Natural killer cell (primary cell): ENCODE results near the gene HSD17B12. TPM values are rescaled to one million over a fixed set of nuclear protein-coding genes. Genes with fewer than 3 reads are reported as not detected.

Experiments used
- ATAC-seq, 3 donors: fragments of 150-1000 bp in 2 of 3; fragments of 200-7000 bp in 1 of 3; cut with Tn5 transposase; 1 replicate in 1 of 3; 2 replicates in 2 of 3; pipeline ENCODE4 v1.10.0; 2021; ENCODE audit warnings: mild to moderate bottlenecking in 2 of 3, moderate library complexity in 2 of 3
- DNase-seq, 2 donors: peaks; one replicate each; pipeline versions ENCODE4 v3.0.0 to v3.0.0-alpha.2; 2013 to 2021; ENCODE audit warnings: mixed read lengths in 1 of 2
- H3K27ac ChIP-seq: one replicate; pipeline ENCODE4 v1.5.1; 2013; ENCODE audit warnings: mild to moderate bottlenecking, low read length
- H3K27me3 ChIP-seq: one replicate; pipeline ENCODE4 v1.6.1; 2013; ENCODE audit warnings: low read length; ENCODE audit not compliant: control insufficient read depth, insufficient read depth
- H3K36me3 ChIP-seq: one replicate; pipeline ENCODE4 v1.6.1; 2013; ENCODE audit warnings: low read length; ENCODE audit not compliant: control insufficient read depth, insufficient read depth
- H3K4me1 ChIP-seq: one replicate; pipeline ENCODE4 v1.6.1; 2013; ENCODE audit warnings: low read length; ENCODE audit not compliant: control insufficient read depth, insufficient read depth
- H3K4me3 ChIP-seq: one replicate; pipeline ENCODE4 v1.5.1; 2013; ENCODE audit warnings: low read length
- H3K9me3 ChIP-seq: one replicate; pipeline ENCODE4 v1.6.1; 2013; ENCODE audit warnings: low read length; ENCODE audit not compliant: control insufficient read depth, insufficient read depth
- H3K27ac Mint-ChIP-seq, 2 donors: one replicate each; pipeline ENCODE4 v1.8.0; 2022; ENCODE audit warnings: mild to moderate bottlenecking in 2 of 2, mixed read lengths in 2 of 2, moderate library complexity in 1 of 2
- H3K27me3 Mint-ChIP-seq, 2 donors: one replicate each; pipeline ENCODE4 v1.8.0; 2022; ENCODE audit warnings: low read depth in 2 of 2, mixed read lengths in 2 of 2
- H3K36me3 Mint-ChIP-seq: one replicate; pipeline ENCODE4 v1.8.0; 2022; ENCODE audit warnings: mixed read lengths
- H3K4me1 Mint-ChIP-seq, 2 donors: one replicate each; pipeline ENCODE4 v1.8.0; 2022; ENCODE audit warnings: mixed read lengths in 2 of 2
- H3K4me3 Mint-ChIP-seq: one replicate; pipeline ENCODE4 v1.8.0; 2022; ENCODE audit warnings: mild to moderate bottlenecking, moderate library complexity, mixed read lengths
- H3K9me3 Mint-ChIP-seq, 2 donors: one replicate each; pipeline ENCODE4 v1.8.0; 2022; ENCODE audit warnings: mixed read lengths in 2 of 2
- CTCF ChIP-seq: fragments of 200-600 bp; IDR thresholded peaks from one replicate; pipeline ENCODE4 v1.8.0; 2022; ENCODE audit warnings: antibody characterized with exemption
- WGBS: methylation state at CpG from one replicate; pipeline ENCODE4 v1.1.7; 2013; ENCODE audit warnings: missing lambda C conversion rate; ENCODE audit not compliant: insufficient coverage; 5-methylcytosine and 5-hydroxymethylcytosine counted together
- intact Hi-C: fragments of 100-400 bp; cut with micrococcal nuclease; formaldehyde crosslinking; loops from one replicate; pipeline ENCODE4 v1.14.2; 2022
- total RNA-seq, 4 donors: library from RNA; stranded (reverse); fragments of 120-200 nt in 1 of 4; gene quantifications; one replicate each; pipeline versions ENCODE4 v1.2.3 to v1.2.4, GENCODE V29; 2013 to 2022

The HSD17B12 gene
- total RNA-seq, 3 donors from 2014 or later (not counting 1 experiment from before 2014, with no cell fraction given): 21.0 to 26.3 (median 26.1) TPM

- 44% methylated on average over 3 of the region's 3 CpGs for WGBS
- no peaks in the 10 kb centered on the region for H3K36me3 ChIP-seq
- H3K27me3 Mint-ChIP-seq: peaks cover 34 to 41% of the 10 kb centered on the region in 2 donors
- no peak for TF ChIP-seq CTCF
- no peak for DNase-seq
- no peak for ATAC-seq
- no peaks in the 10 kb centered on the region for H3K36me3 Mint-ChIP-seq
- H3K9me3 Mint-ChIP-seq: no peaks in the 10 kb centered on the region
- H3K27ac ChIP-seq: no peak overlapping the region
- no peaks in the 10 kb centered on the region for H3K9me3 ChIP-seq
- H3K4me1 ChIP-seq: no peaks in the 10 kb centered on the region
- peaks cover 2 to 3% of the 10 kb centered on the region in 2 donors for H3K4me1 Mint-ChIP-seq
- H3K27ac Mint-ChIP-seq: no peak overlapping the region
- peaks cover 14% of the 10 kb centered on the region for H3K27me3 ChIP-seq
- H3K4me3 ChIP-seq: no peak overlapping the region
- H3K4me3 Mint-ChIP-seq: no peak overlapping the region
- intact Hi-C loops: no loop called here
Observed at GRCh38 chr11:43638717-43639116, 41.8 kb upstream of the HSD17B12 start.

GRCh38 chr11:43639224-43639623, 41.3 kb upstream of the HSD17B12 start:
- H3K27me3 Mint-ChIP-seq: peaks cover 32 to 37% of the 10 kb centered on the region in 2 donors

GRCh38 chr11:43639920-43640319, 40.6 kb upstream of the HSD17B12 start:
- Mint-ChIP-seq H3K36me3 (no peaks in the 10 kb centered on the region), H3K4me3 (no peak overlapping the region), H3K4me1 (peaks cover 13 to 14% of the 10 kb centered on the region in 2 donors), H3K27me3 (peaks cover 25 to 30% of the 10 kb centered on the region in 2 donors), H3K27ac (no peak overlapping the region), H3K9me3 (no peaks in the 10 kb centered on the region)
- intact Hi-C loops: loop anchor here (5.0 kb wide), 1 partner anchor 328 kb away; the partner anchor contains the start of gene API5
- ATAC-seq: no peak
- DNase-seq: no peak
- Histone ChIP-seq H3K27ac (no peak overlapping the region), H3K9me3 (no peaks in the 10 kb centered on the region), H3K36me3 (no peaks in the 10 kb centered on the region), H3K4me3 (no peak overlapping the region), H3K4me1 (peaks cover 6% of the 10 kb centered on the region), H3K27me3 (peaks cover 12% of the 10 kb centered on the region)
- no peak for TF ChIP-seq CTCF
- 95% methylated on average over 3 of the region's 3 CpGs for WGBS

More at GRCh38 chr11:43639224-43639623, 41.3 kb upstream of the HSD17B12 start:
- TF ChIP-seq CTCF: no peak
- no peaks in the 10 kb centered on the region for H3K9me3 Mint-ChIP-seq
- H3K27ac Mint-ChIP-seq: no peak overlapping the region
- Histone ChIP-seq H3K36me3 (no peaks in the 10 kb centered on the region), H3K4me3 (no peak overlapping the region), H3K27me3 (peaks cover 14% of the 10 kb centered on the region), H3K27ac (no peak overlapping the region), H3K9me3 (no peaks in the 10 kb centered on the region), H3K4me1 (no peaks in the 10 kb centered on the region)
- H3K4me3 Mint-ChIP-seq: no peak overlapping the region
- DNase-seq (no peak), ATAC-seq (no peak)
- intact Hi-C loops: no loop called here
- H3K4me1 Mint-ChIP-seq: peaks cover 6 to 7% of the 10 kb centered on the region in 2 donors
- H3K36me3 Mint-ChIP-seq: no peaks in the 10 kb centered on the region
- 78% methylated on average over 3 of the region's 3 CpGs for WGBS
